Endothelial cell (in vitro differentiated cells): ENCODE data around the gene MED9. TPM values are rescaled to one million over a fixed set of nuclear protein-coding genes. Genes with fewer than 3 reads are reported as not detected.

Source experiments
- DNase-seq: peaks from one replicate; pipeline ENCODE4 v3.0.0; 2021; ENCODE audit warnings: low spot score
- H3K27ac Mint-ChIP-seq: one replicate; pipeline ENCODE4 v1.8.0; 2021; ENCODE audit warnings: mixed read lengths, inconsistent platforms; ENCODE audit not compliant: unreplicated experiment
- H3K27me3 Mint-ChIP-seq: one replicate; pipeline ENCODE4 v1.8.0; 2021; ENCODE audit warnings: mild to moderate bottlenecking, moderate library complexity, mixed read lengths, inconsistent platforms; ENCODE audit not compliant: unreplicated experiment
- H3K36me3 Mint-ChIP-seq: one replicate; pipeline ENCODE4 v1.8.0; 2021; ENCODE audit warnings: mild to moderate bottlenecking, low read depth, mixed read lengths, inconsistent platforms; ENCODE audit not compliant: unreplicated experiment
- H3K4me1 Mint-ChIP-seq: one replicate; pipeline ENCODE4 v1.8.0; 2021; ENCODE audit warnings: mild to moderate bottlenecking, mixed read lengths, inconsistent platforms; ENCODE audit not compliant: unreplicated experiment
- H3K4me3 Mint-ChIP-seq: one replicate; pipeline ENCODE4 v1.8.0; 2021; ENCODE audit warnings: mild to moderate bottlenecking, mixed read lengths, inconsistent platforms; ENCODE audit not compliant: unreplicated experiment
- H3K9me3 Mint-ChIP-seq: one replicate; pipeline ENCODE4 v1.8.0; 2021; ENCODE audit warnings: mixed read lengths, inconsistent platforms; ENCODE audit not compliant: unreplicated experiment
- total RNA-seq: library from RNA; stranded (reverse); fragmentation: NEBNext Ultra II Directional; extraction: Animal tissue kit (Norgen Biotek cat#: 25700); gene quantifications from one replicate; pipeline ENCODE4 v1.2.1, GENCODE V29; 2021; ENCODE audit not compliant: unreplicated experiment
- TF ChIP-seq, protein P1 (sequence below): fragments of 200-600 bp; sonication (generic); IDR thresholded peaks from one replicate; pipeline ENCODE4 v1.5.0; 2021; ENCODE audit warnings: antibody characterized with exemption; ENCODE audit not compliant: unreplicated experiment

Gene MED9
- total RNA-seq, 1 donor from 2014 or later: 14.2 TPM

DNA sequence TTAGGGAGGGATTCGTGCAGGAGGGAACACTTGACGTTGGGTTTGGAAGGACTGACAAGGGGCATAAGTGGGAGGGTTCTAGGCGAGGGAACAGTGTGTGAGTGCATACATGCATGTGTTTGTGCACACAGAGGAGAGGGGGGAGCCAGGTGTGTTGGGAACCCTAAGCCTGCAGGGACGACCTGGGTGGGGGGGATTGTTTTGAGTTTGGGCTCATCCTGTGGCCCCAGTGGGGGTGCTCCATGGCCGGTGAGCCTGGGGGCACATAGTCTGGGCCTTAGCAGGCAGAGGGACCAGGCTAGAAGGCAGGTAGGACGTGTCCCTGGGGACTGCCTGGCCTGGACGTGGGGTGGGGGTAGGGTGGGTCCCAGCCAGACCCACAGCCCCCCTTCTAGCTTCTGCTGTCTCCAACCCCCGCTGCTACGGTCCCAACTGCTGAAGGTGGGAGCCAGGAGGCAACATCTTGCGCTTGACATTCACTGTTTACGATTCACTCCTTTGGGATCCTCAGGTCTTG is 31.3 kb downstream of the MED9 start:
- Mint-ChIP-seq H3K27ac (no peak overlapping the region), H3K9me3 (no peaks in the 10 kb centered on the region), H3K4me1 (peaks cover 5% of the 10 kb centered on the region), H3K27me3 (peaks cover 12% of the 10 kb centered on the region), H3K4me3 (no peak overlapping the region), H3K36me3 (no peaks in the 10 kb centered on the region)
- TF ChIP-seq, protein P1, sequence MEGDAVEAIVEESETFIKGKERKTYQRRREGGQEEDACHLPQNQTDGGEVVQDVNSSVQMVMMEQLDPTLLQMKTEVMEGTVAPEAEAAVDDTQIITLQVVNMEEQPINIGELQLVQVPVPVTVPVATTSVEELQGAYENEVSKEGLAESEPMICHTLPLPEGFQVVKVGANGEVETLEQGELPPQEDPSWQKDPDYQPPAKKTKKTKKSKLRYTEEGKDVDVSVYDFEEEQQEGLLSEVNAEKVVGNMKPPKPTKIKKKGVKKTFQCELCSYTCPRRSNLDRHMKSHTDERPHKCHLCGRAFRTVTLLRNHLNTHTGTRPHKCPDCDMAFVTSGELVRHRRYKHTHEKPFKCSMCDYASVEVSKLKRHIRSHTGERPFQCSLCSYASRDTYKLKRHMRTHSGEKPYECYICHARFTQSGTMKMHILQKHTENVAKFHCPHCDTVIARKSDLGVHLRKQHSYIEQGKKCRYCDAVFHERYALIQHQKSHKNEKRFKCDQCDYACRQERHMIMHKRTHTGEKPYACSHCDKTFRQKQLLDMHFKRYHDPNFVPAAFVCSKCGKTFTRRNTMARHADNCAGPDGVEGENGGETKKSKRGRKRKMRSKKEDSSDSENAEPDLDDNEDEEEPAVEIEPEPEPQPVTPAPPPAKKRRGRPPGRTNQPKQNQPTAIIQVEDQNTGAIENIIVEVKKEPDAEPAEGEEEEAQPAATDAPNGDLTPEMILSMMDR: no peak
- DNase-seq: no peak

- no peaks in the 10 kb centered on the region for H3K9me3 Mint-ChIP-seq
- H3K27me3 Mint-ChIP-seq: peaks cover 12% of the 10 kb centered on the region
- H3K36me3 Mint-ChIP-seq: no peaks in the 10 kb centered on the region
- peaks cover 5% of the 10 kb centered on the region for H3K4me1 Mint-ChIP-seq
- peak overlapping the region; percentile 13 for H3K27ac Mint-ChIP-seq
- TF ChIP-seq, protein P1: no peak
- no peak overlapping the region for H3K4me3 Mint-ChIP-seq
- DNase-seq: no peak
These were observed 32.1 kb downstream of the MED9 start for GRCh38 chr17:17508646-17509591.

GRCh38 chr17:17509601-17510425 is 33.0 kb downstream of the MED9 start:
- peaks cover 5% of the 10 kb centered on the region for H3K4me1 Mint-ChIP-seq
- DNase-seq: no peak
- H3K36me3 Mint-ChIP-seq: no peaks in the 10 kb centered on the region
- H3K27me3 Mint-ChIP-seq: peaks cover 11% of the 10 kb centered on the region
- H3K4me3 Mint-ChIP-seq: no peak overlapping the region
- no peaks in the 10 kb centered on the region for H3K9me3 Mint-ChIP-seq
- H3K27ac Mint-ChIP-seq: no peak overlapping the region
- TF ChIP-seq, protein P1: no peak

- TF ChIP-seq, protein P1: no peak
- H3K36me3 Mint-ChIP-seq: no peaks in the 10 kb centered on the region
- DNase-seq: no peak
- H3K27ac Mint-ChIP-seq: no peak overlapping the region
- H3K4me1 Mint-ChIP-seq: peaks cover 5% of the 10 kb centered on the region
- no peaks in the 10 kb centered on the region for H3K9me3 Mint-ChIP-seq
- no peak overlapping the region for H3K4me3 Mint-ChIP-seq
- peaks cover 8% of the 10 kb centered on the region for H3K27me3 Mint-ChIP-seq
These were observed 33.9 kb downstream of the MED9 start for GRCh38 chr17:17510456-17511292.
